Measurements from ENCODE around the gene NQO2.

The NQO2 gene

GRCh38 chr6:2999618-3000557, at the start of gene NQO2:
Gene NQO2, plus strand, starts transcription at chr6:2999894. Its CDS starts 6,659 bp downstream, at chr6:3006553.
- peak; percentile 88 for DNase-seq (ENCODE audit: low read depth)

GRCh38 chr6:2950713-2951112, 49.0 kb upstream of the NQO2 start:
- DNase-seq (ENCODE audit: low read depth) = no peak

- no peak for DNase-seq (ENCODE audit: low read depth)
Observed at GRCh38 chr6:2951728-2952127, 48.0 kb upstream of the NQO2 start.

GRCh38 chr6:2952557-2953095, 47.1 kb upstream of the NQO2 start:
- DNase-seq (ENCODE audit: low read depth) = no peak

GRCh38 chr6:2953098-2953497, 46.6 kb upstream of the NQO2 start:
- DNase-seq (ENCODE audit: low read depth) = no peak

GRCh38 chr6:2956930-2957685, 42.6 kb upstream of the NQO2 start:
- DNase-seq (ENCODE audit: low read depth) = no peak

- DNase-seq (ENCODE audit: low read depth) = no peak
Observed at GRCh38 chr6:2957696-2958330, 41.9 kb upstream of the NQO2 start.

GRCh38 chr6:2958331-2958711, 41.4 kb upstream of the NQO2 start:
- no peak for DNase-seq (ENCODE audit: low read depth)

GRCh38 chr6:2958776-2959175, 40.9 kb upstream of the NQO2 start:
- no peak for DNase-seq (ENCODE audit: low read depth)

GRCh38 chr6:2959909-2960719, 39.6 kb upstream of the NQO2 start:
- no peak for DNase-seq (ENCODE audit: low read depth)

- DNase-seq (ENCODE audit: low read depth) = no peak
Observed at GRCh38 chr6:2960935-2961334, 38.8 kb upstream of the NQO2 start.

GRCh38 chr6:2961506-2961905, 38.2 kb upstream of the NQO2 start:
- no peak for DNase-seq (ENCODE audit: low read depth)

GRCh38 chr6:2962004-2962403, 37.7 kb upstream of the NQO2 start:
- DNase-seq (ENCODE audit: low read depth) = no peak

GRCh38 chr6:2962636-2963035, 37.1 kb upstream of the NQO2 start:
- DNase-seq (ENCODE audit: low read depth) = no peak

GRCh38 chr6:2963756-2964155, 35.9 kb upstream of the NQO2 start:
- DNase-seq (ENCODE audit: low read depth) = no peak

GRCh38 chr6:2964793-2965505, 34.7 kb upstream of the NQO2 start:
- DNase-seq (ENCODE audit: low read depth) = no peak

GRCh38 chr6:2966347-2966746, 33.3 kb upstream of the NQO2 start:
- DNase-seq (ENCODE audit: low read depth) = no peak

GRCh38 chr6:2967936-2968335, 31.8 kb upstream of the NQO2 start:
- no peak for DNase-seq (ENCODE audit: low read depth)

- DNase-seq (ENCODE audit: low read depth) = no peak
Observed at GRCh38 chr6:2968600-2969135, 31.0 kb upstream of the NQO2 start.

- no peak for DNase-seq (ENCODE audit: low read depth)
Observed at GRCh38 chr6:2969549-2969948, 30.1 kb upstream of the NQO2 start.

Data from stimulated activated CD8-positive, alpha-beta memory T cell treated with anti-CD3 and anti-CD28 coated beads, Interleukin-12 subunit alpha, Interleukin-12 subunit beta, amount 100 ng/mL, for 4 hours (primary cell).